Measurements from ENCODE around the gene THSD7B.
A peak's percentile ranks its signal among the peaks of the same experiment; 100 is the strongest.
"Not testable (repeated sequence)": the region's sequence is repeated elsewhere in the genome, so short reads cannot be mapped to it uniquely, and the experiment has no call there.

Gene THSD7B

DNA sequence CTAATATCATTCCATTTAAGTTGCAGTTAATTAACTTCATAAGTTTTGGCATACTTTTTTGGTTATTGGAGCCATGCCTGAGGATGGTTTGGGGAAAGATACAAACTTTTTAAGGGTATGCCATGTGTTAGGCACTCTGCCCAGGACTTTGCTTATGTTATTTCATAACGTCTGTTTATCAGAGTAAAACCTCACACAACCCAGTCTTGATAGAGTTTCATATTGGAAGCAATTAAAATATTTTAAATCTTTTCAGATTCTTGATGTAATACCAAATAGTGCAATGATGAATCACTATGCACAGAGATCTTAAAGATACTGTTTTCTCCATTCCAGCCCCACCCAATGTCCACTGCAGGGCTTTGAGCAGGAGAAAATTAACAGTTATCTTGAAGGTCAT is 669.8 kb downstream of the THSD7B start:
- DNase-seq: no peak

DNA sequence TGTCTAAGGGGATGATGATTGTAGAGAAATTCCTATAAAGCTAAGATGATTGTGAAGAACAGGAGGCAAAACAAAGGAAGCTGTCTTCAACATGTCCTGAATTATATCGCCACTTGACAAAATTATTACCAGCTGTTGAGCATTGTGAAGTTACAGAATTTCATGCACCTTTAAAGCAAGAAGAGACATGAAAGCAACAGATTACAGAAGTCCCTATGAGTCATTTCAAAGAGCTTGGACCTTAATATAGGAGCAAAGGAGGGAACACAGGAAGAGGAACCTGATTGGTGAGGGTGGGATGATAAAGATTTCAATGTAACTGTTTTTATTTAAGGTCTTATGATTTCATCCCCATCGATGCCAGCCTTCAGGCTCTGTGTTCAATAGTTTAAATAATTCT is 672.0 kb downstream of the THSD7B start:
- peak; percentile 20 for DNase-seq

GRCh38 chr2:137444970-137445369 is 679.6 kb downstream of the THSD7B start:
- DNase-seq: no peak

DNA sequence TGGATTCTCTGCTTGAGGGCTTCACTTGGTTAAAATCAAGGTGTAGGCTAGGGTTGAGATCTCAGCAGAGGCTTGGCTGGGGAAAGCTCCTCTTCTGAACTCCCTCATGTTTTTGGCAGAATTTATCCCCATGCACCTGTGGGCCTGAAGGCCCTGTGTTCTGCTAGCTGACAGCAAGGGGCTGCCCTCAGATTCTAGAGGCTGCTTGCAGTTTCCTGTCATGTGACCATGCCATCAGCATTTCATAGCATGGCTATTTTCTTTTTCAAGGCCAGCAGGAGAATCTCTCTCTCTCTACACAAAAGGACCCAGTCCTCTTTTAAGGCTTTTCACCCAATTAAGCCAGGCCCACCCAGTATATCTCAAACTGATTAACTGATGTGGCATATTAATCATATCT is 684.1 kb downstream of the THSD7B start:
- DNase-seq: no peak

DNA sequence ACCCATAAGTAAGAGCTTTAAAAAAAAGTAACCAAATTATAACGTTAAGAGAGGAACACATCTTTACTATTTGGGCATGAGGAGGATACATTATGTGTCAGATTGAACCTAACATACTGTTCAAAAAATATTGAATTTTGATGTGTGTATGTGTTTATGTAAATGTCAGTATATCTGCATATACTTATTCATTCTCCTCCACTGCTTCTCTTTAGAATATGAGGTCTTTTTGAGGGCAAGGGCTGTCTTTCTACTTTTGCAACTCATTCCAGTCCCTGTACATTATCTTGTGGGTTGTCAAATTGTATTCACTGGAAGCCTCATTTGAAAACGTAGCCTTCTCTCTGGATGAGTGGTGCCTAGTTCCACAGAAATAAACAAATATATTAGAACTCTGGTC is 689.5 kb downstream of the THSD7B start:
- DNase-seq: no peak

- DNase-seq: peak; percentile 71
Observed at GRCh38 chr2:137467246-137467862, 702.0 kb downstream of the THSD7B start.

DNA sequence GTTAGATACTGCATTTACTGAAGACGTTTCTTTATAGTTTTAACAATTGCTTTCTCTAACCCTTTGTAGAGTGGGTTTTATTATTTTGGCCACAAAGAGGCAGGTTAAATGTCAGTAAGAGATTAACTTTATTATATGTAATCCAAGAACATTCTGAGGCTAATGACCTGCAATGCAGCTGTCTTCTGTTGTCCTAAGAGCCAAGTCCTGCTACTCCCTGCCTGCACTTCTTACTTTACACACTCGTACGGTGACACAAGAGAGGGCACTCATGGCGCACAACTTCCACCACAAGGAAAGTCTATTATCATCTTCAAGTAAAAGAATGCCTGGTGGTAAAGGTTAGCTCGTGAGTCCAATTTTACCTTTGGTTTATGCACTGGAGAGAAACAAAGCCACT is 727.9 kb downstream of the THSD7B start:
- DNase-seq: no peak

- DNase-seq: peak; percentile 10
Observed at GRCh38 chr2:137500599-137500998, 735.3 kb downstream of the THSD7B start.

- DNase-seq: no peak
Observed at GRCh38 chr2:137507237-137507636, 741.9 kb downstream of the THSD7B start.

DNA sequence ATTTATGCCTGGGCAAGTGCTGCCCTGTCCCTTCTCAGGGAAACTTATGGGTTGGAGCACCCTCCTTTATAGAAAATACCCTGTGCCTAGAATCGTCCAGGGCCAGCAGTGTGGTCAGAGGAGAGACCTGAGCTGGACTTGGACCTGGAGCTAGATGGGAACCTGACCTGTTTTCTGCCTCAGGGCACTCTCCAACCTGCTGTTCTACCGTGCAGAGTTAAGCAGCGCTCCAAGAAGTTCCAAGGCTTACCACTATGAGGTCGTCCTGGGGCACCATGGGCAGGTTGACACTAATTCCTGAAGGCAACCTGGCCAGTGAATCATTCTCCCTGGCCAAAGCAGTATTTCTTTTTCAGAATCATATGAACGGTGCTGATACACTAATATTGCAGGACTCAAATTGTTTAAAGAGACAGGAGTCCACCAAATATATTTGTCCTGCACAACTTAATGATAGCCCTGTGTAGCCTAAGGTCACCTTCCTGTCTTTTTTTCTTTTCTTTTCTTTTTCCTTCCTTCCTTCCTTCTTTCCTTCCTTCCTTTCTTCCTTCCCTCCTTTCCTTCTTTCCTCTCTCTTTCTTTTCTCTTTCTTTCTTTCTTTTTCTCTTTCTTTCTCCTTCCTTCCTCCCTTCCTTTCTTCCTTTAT is 743.5 kb downstream of the THSD7B start:
- DNase-seq: no peak

DNA sequence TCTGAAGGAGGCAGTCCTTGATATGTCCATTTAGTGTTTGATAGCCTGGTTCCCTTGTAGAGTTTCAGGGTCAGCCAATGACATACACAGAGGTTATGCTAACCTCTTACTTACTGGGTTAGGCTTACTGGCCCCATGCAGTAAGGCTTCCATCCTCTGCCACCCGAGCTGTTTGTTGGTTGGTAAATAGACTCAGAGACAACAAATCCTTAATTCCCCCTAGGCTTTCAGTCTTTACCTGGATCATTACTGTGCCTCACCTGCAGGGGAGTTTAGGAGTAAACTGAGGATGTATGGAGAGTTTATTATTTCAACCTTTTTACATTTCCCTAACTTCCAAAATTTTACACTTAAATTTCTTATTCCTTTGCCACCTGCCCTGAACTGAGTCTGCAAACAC is 746.2 kb downstream of the THSD7B start:
- DNase-seq: no peak

- DNase-seq: peak; percentile 69
Observed at GRCh38 chr2:137521653-137522619, 756.6 kb downstream of the THSD7B start.

DNA sequence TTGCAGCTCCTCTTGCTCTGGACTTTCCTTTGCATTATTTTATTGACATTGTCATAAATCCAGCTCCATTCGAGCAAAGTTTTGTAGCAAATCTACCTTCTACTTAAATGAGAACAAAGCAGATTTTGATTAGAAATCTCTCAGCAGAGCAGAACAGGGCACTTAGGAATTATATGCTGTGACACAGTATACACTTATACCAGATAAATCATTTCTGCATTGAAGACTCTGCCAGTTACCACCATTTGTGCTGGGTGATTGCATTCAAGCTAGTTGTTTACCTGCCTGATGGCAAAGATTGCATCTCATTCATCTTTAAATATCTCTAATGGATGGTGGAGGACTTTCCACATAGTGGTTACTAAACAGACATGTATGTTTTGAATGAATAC is 757.3 kb downstream of the THSD7B start:
- no peak for DNase-seq

- no peak for DNase-seq
Observed at GRCh38 chr2:137523931-137524330, 758.6 kb downstream of the THSD7B start.

DNA sequence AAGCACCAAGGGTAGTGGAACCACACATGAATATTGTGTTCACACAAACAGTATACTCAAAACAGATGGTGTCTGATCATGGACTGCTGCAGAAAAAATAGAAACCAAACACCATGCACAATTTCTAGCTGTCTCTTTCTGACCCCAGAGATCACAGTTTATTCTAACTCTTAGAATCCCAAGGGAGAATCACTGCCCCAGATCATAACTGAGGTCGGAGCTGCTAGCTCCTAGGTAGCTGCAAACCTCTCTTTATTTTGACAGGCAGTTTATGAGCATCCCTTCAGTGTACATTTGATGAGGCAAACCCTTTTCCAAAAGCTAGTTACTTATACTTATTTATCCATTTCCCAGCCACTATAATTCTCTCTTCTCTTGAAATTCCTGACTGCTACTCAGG is 759.8 kb downstream of the THSD7B start:
- DNase-seq: peak; percentile 75

DNA sequence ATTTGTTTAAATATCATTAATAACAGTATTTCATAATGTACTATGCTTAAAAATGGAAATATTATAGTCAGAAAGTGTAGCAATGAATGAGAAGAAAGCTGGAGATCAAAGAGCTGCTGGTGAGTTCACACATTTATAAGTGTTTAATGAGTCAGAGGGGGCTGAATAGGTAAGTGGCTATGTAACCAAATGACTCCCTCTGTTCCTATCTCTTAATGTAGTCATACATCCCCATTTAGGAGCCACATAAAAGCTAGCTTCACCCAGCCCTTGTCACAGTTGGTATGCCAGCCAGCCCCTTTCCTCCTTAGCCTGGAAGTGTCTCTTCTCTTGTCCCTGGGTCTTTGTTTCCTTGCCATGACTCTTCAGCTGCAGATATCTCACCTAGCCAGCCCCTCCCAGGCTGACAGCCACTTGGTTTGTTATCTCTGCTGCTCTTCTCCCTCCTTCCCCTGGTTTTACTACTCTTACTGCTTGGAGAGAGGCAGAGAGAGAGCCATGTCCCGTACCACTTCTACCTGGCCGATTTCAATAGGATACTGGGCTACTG is 760.4 kb downstream of the THSD7B start:
- peak; percentile 12 for DNase-seq

GRCh38 chr2:137535897-137536296 is 770.6 kb downstream of the THSD7B start:
- DNase-seq: no peak

DNA sequence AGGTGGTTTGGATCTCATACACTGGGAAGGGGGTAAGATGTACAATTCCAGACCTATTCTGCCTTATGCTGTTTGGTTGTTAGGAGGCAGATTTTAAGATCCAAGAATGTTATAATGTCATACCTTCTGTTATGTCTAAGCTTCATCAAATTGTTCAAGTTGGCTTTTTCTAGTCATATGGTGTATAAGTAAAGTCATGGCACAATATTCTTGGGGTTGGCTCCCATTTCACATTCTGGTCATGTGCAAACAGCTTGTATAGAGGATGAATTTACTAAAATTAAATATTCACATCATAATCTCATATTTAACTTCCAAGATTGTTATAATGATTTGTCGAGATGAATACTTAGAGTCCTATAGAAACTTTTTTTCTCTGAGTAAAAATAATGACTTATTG is 774.0 kb downstream of the THSD7B start:
- no peak for DNase-seq

DNA sequence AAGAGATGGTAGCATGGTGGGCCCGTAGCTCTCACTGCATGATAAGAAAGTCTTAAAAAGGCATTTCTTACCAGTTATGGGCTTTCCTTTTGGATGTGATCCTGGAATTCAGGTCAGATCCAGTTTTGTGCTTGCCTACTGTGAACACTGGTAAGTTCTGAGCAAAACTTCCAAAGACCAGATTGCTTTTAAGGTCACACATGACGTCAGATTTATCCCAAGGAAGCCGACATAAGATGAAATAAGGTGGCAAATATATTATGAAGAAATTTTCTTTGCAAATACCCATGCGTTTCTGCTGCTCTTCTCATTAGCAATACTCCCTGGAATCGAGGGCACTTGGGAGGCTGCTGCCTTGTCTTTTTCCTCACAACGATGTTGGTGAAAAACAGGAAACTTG is 782.5 kb downstream of the THSD7B start:
- no peak for DNase-seq

- no peak for DNase-seq
Observed at GRCh38 chr2:137566387-137566786, 801.0 kb downstream of the THSD7B start.

- DNase-seq: no peak
Observed at GRCh38 chr2:137570484-137570883, 805.1 kb downstream of the THSD7B start.

GRCh38 chr2:137587834-137588233 is 822.5 kb downstream of the THSD7B start:
- not testable (repeated sequence) for DNase-seq

GRCh38 chr2:137588578-137588977 is 823.2 kb downstream of the THSD7B start:
- DNase-seq: not testable (repeated sequence)

DNA sequence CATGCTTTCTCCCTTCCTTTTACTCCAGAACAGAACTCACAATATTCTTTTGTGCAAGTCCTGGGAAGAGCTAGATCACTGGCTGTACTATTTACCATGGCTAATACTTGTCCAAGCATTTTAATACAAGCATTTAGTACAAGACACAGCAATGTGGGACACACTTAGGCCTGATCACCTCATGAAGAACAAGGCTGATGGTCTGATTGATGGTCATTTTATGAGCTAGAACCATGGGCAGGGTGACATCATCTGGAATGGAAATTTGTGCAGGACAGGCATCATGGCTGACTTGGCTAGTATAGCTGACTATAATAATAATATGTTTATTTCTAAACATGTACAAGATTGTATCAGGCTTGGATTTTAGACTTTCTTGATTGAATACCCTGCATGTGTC is 824.8 kb downstream of the THSD7B start:
- no peak for DNase-seq

Data from NCI-H2171 treated with DMSO at 0.1 percent for 48 hours (cell line).